Urinary bladder (tissue), 4 donors: ENCODE results near the gene CBFA2T3. TPM values are rescaled to one million over a fixed set of nuclear protein-coding genes. Genes with fewer than 3 reads are reported as not detected.

Experiments used
- DNase-seq: peaks from one replicate; pipeline ENCODE4 v3.0.0-alpha.2; 2015; ENCODE audit errors: extremely low spot score
- H3K27ac ChIP-seq: one replicate; pipeline ENCODE4 v1.5.1; 2013; ENCODE audit warnings: low read depth, mild to moderate bottlenecking, moderate library complexity
- H3K36me3 ChIP-seq: one replicate; pipeline ENCODE4 v1.6.1; 2013; ENCODE audit warnings: mild to moderate bottlenecking, moderate library complexity; ENCODE audit not compliant: insufficient read depth
- H3K4me1 ChIP-seq: one replicate; pipeline ENCODE4 v1.6.1; 2013; ENCODE audit warnings: mild to moderate bottlenecking, moderate library complexity; ENCODE audit not compliant: insufficient read depth
- H3K4me3 ChIP-seq: one replicate; pipeline ENCODE4 v1.5.1; 2013; ENCODE audit warnings: low read depth, low read length
- WGBS: extraction: QIAGEN DNeasy Blood & Tissue Kit; methylation state at CpG from one replicate; pipeline ENCODE4 v1.1.7; 2013; 5-methylcytosine and 5-hydroxymethylcytosine counted together
- polyA plus RNA-seq: library from polyadenylated mRNA; stranded (reverse); fragments of 200-250 nt; gene quantifications from one replicate; pipeline ENCODE4 v1.2.3, GENCODE V29; 2013
- total RNA-seq: library from RNA; depleted of rRNA; stranded (reverse); fragments of >200 nt; gene quantifications from one replicate; pipeline ENCODE4 v1.2.3, GENCODE V29; 2014
- donor health status: healthy with polysubstance abuse.
- donor health status: healthy.

Gene CBFA2T3
- total and polyA plus RNA-seq, 2 donors: 1.5 to 6.2 TPM

- Histone ChIP-seq H3K27ac (no peak overlapping the region), H3K4me1 (no peaks in the 10 kb centered on the region), H3K4me3 (no peak overlapping the region), H3K36me3 (no peaks in the 10 kb centered on the region)
- WGBS: 84% methylated on average over 9 of the region's 9 CpGs
- no peak for DNase-seq
Observed at GRCh38 chr16:88961011-88961410, 16.0 kb downstream of the CBFA2T3 start.

GRCh38 chr16:88960516-88960915, 16.5 kb downstream of the CBFA2T3 start:
- Histone ChIP-seq H3K27ac (no peak overlapping the region), H3K36me3 (no peaks in the 10 kb centered on the region), H3K4me1 (no peaks in the 10 kb centered on the region), H3K4me3 (no peak overlapping the region)
- DNase-seq: no peak
- 90% methylated on average over 3 of the region's 3 CpGs for WGBS

GRCh38 chr16:88959022-88959421, 18.0 kb downstream of the CBFA2T3 start:
- no peak overlapping the region for H3K27ac ChIP-seq
- H3K4me1 ChIP-seq: no peaks in the 10 kb centered on the region
- no peak for DNase-seq
- H3K36me3 ChIP-seq: no peaks in the 10 kb centered on the region
- no peak overlapping the region for H3K4me3 ChIP-seq
- 90% methylated on average over 18 of the region's 18 CpGs for WGBS

- WGBS: 78% methylated on average over 25 of the region's 25 CpGs
- Histone ChIP-seq H3K4me3 (no peak overlapping the region), H3K27ac (no peak overlapping the region), H3K4me1 (no peaks in the 10 kb centered on the region), H3K36me3 (no peaks in the 10 kb centered on the region)
- no peak for DNase-seq
Observed at GRCh38 chr16:88957887-88958577, 19.0 kb downstream of the CBFA2T3 start.

GRCh38 chr16:88957433-88957767, 19.6 kb downstream of the CBFA2T3 start:
- WGBS: 83% methylated on average over 9 of the region's 9 CpGs
- Histone ChIP-seq H3K4me1 (no peaks in the 10 kb centered on the region), H3K27ac (no peak overlapping the region), H3K36me3 (no peaks in the 10 kb centered on the region), H3K4me3 (no peak overlapping the region)
- DNase-seq: no peak

GRCh38 chr16:88956546-88957432, 20.2 kb downstream of the CBFA2T3 start:
- DNase-seq: no peak
- H3K4me1 ChIP-seq: no peaks in the 10 kb centered on the region
- no peaks in the 10 kb centered on the region for H3K36me3 ChIP-seq
- no peak overlapping the region for H3K4me3 ChIP-seq
- 80% methylated on average over 33 of the region's 33 CpGs for WGBS
- no peak overlapping the region for H3K27ac ChIP-seq

- Histone ChIP-seq H3K27ac (no peak overlapping the region), H3K36me3 (no peaks in the 10 kb centered on the region), H3K4me1 (no peaks in the 10 kb centered on the region), H3K4me3 (no peak overlapping the region)
- no peak for DNase-seq
- 91% methylated on average over 14 of the region's 14 CpGs for WGBS
Observed at GRCh38 chr16:88955906-88956305, 21.1 kb downstream of the CBFA2T3 start.

GRCh38 chr16:88953003-88953690, 23.9 kb downstream of the CBFA2T3 start:
- DNase-seq: no peak
- Histone ChIP-seq H3K27ac (no peak overlapping the region), H3K36me3 (no peaks in the 10 kb centered on the region), H3K4me1 (no peaks in the 10 kb centered on the region), H3K4me3 (no peak overlapping the region)
- 61% methylated on average over 28 of the region's 28 CpGs for WGBS

- no peak for DNase-seq
- 66% methylated on average over 11 of the region's 11 CpGs for WGBS
- Histone ChIP-seq H3K36me3 (no peaks in the 10 kb centered on the region), H3K4me3 (no peak overlapping the region), H3K27ac (no peak overlapping the region), H3K4me1 (no peaks in the 10 kb centered on the region)
Observed at GRCh38 chr16:88951989-88952388, 25.0 kb downstream of the CBFA2T3 start.

- H3K4me1 ChIP-seq: no peaks in the 10 kb centered on the region
- DNase-seq: no peak
Observed at GRCh38 chr16:88951501-88951900, 25.5 kb downstream of the CBFA2T3 start.

GRCh38 chr16:88948781-88949490, 28.1 kb downstream of the CBFA2T3 start:
- H3K4me3 ChIP-seq: no peak overlapping the region
- WGBS: 75% methylated on average over 17 of the region's 17 CpGs

More at GRCh38 chr16:88951501-88951900, 25.5 kb downstream of the CBFA2T3 start:
- no peak overlapping the region for H3K27ac ChIP-seq
- 85% methylated on average over 15 of the region's 15 CpGs for WGBS
- H3K4me3 ChIP-seq: no peak overlapping the region
- H3K36me3 ChIP-seq: no peaks in the 10 kb centered on the region

GRCh38 chr16:88945473-88945872, 31.5 kb downstream of the CBFA2T3 start:
- DNase-seq: no peak
- Histone ChIP-seq H3K4me3 (no peak overlapping the region), H3K27ac (no peak overlapping the region), H3K4me1 (no peaks in the 10 kb centered on the region), H3K36me3 (no peaks in the 10 kb centered on the region)
- 71% methylated on average over 10 of the region's 10 CpGs for WGBS

More at GRCh38 chr16:88948781-88949490, 28.1 kb downstream of the CBFA2T3 start:
- Histone ChIP-seq H3K36me3 (no peaks in the 10 kb centered on the region), H3K27ac (no peak overlapping the region), H3K4me1 (no peaks in the 10 kb centered on the region)
- DNase-seq: no peak

GRCh38 chr16:88943741-88944140, 33.3 kb downstream of the CBFA2T3 start:
- Histone ChIP-seq H3K4me3 (no peak overlapping the region), H3K36me3 (no peaks in the 10 kb centered on the region), H3K27ac (no peak overlapping the region), H3K4me1 (no peaks in the 10 kb centered on the region)
- 85% methylated on average over 20 of the region's 20 CpGs for WGBS
- DNase-seq: no peak
